Astrocyte of the spinal cord (primary cell): ENCODE measurements around the gene ATXN1.

Experiments used
- DNase-seq: peaks from one replicate; pipeline ENCODE4 v3.0.0; 2011; ENCODE audit warnings: low read depth, low spot score
- H3K4me3 ChIP-seq: 2 replicates; pipeline ENCODE4 v1.5.1; 2011; ENCODE audit warnings: low read depth, mild to moderate bottlenecking, low read length, moderate library complexity
- in situ Hi-C: cut with HindIII; loops from 2 replicates; pipeline ENCODE4 v1.10.0; 2017; ENCODE audit warnings: low sequenced_read_pairs
- TF ChIP-seq, protein P1 (sequence below): IDR thresholded peaks from 2 replicates; pipeline ENCODE4 v1.5.1; 2012; ENCODE audit warnings: low read depth, mild to moderate bottlenecking, low read length, inconsistent platforms

ATXN1 gene

GRCh38 chr6:16336056-16336818 is 425.0 kb downstream of the ATXN1 start:
- DNase-seq = no peak
- TF ChIP-seq, protein P1, sequence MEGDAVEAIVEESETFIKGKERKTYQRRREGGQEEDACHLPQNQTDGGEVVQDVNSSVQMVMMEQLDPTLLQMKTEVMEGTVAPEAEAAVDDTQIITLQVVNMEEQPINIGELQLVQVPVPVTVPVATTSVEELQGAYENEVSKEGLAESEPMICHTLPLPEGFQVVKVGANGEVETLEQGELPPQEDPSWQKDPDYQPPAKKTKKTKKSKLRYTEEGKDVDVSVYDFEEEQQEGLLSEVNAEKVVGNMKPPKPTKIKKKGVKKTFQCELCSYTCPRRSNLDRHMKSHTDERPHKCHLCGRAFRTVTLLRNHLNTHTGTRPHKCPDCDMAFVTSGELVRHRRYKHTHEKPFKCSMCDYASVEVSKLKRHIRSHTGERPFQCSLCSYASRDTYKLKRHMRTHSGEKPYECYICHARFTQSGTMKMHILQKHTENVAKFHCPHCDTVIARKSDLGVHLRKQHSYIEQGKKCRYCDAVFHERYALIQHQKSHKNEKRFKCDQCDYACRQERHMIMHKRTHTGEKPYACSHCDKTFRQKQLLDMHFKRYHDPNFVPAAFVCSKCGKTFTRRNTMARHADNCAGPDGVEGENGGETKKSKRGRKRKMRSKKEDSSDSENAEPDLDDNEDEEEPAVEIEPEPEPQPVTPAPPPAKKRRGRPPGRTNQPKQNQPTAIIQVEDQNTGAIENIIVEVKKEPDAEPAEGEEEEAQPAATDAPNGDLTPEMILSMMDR = no peak
- in situ Hi-C loops = no loop called here
- no peak overlapping the region for H3K4me3 ChIP-seq

DNA sequence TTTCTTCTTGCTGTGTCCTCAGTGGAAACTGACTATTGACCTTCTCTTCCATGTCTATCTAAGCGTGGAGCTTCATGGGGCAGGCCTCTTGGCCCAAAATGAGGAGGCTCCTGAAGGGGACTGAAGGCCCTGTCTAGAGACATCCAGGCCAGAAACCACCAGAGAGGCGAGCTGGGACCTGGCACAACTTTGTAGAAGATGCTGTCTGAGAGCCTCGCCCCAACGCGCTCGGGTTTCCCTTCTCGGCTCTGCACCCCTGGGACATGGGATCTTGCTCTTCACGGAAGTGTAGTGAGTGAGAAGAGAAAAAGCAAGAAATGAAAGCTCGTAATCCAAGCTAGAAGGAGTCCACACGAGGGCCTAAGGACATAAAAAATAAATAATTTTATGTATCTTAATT is 426.1 kb downstream of the ATXN1 start:
- TF ChIP-seq, protein P1 = no peak
- H3K4me3 ChIP-seq = no peak overlapping the region
- in situ Hi-C loops = no loop called here
- no peak for DNase-seq

- in situ Hi-C loops = no loop called here
- peak; percentile 74 for DNase-seq
- H3K4me3 ChIP-seq = no peak overlapping the region
- TF ChIP-seq, protein P1 = no peak
These were observed 426.6 kb downstream of the ATXN1 start for GRCh38 chr6:16334671-16335070.

- DNase-seq = peak; percentile 64
- no peak overlapping the region for H3K4me3 ChIP-seq
- in situ Hi-C loops = no loop called here
- TF ChIP-seq, protein P1 = no peak
These were observed 427.7 kb downstream of the ATXN1 start for GRCh38 chr6:16333580-16333979.

GRCh38 chr6:16332175-16332542 is 429.1 kb downstream of the ATXN1 start:
- DNase-seq = peak; percentile 74
- in situ Hi-C loops = no loop called here
- no peak overlapping the region for H3K4me3 ChIP-seq
- TF ChIP-seq, protein P1 = peak; percentile 82

GRCh38 chr6:16331384-16332174 is 429.7 kb downstream of the ATXN1 start:
- in situ Hi-C loops = no loop called here
- TF ChIP-seq, protein P1 = peak; percentile 98
- no peak overlapping the region for H3K4me3 ChIP-seq
- DNase-seq = peak; percentile 81
